NCI-H1048 (cell line): ENCODE results near the gene S100A3.
"Not testable (repeated sequence)": the region's sequence is repeated elsewhere in the genome, so short reads cannot be mapped to it uniquely, and the experiment has no call there.

ENCODE experiments used
- DNase-seq: peaks from one replicate; lab custom pipeline; 2025; lab: John Stamatoyannopoulos, UW

Gene S100A3, protein sequence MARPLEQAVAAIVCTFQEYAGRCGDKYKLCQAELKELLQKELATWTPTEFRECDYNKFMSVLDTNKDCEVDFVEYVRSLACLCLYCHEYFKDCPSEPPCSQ

DNA sequence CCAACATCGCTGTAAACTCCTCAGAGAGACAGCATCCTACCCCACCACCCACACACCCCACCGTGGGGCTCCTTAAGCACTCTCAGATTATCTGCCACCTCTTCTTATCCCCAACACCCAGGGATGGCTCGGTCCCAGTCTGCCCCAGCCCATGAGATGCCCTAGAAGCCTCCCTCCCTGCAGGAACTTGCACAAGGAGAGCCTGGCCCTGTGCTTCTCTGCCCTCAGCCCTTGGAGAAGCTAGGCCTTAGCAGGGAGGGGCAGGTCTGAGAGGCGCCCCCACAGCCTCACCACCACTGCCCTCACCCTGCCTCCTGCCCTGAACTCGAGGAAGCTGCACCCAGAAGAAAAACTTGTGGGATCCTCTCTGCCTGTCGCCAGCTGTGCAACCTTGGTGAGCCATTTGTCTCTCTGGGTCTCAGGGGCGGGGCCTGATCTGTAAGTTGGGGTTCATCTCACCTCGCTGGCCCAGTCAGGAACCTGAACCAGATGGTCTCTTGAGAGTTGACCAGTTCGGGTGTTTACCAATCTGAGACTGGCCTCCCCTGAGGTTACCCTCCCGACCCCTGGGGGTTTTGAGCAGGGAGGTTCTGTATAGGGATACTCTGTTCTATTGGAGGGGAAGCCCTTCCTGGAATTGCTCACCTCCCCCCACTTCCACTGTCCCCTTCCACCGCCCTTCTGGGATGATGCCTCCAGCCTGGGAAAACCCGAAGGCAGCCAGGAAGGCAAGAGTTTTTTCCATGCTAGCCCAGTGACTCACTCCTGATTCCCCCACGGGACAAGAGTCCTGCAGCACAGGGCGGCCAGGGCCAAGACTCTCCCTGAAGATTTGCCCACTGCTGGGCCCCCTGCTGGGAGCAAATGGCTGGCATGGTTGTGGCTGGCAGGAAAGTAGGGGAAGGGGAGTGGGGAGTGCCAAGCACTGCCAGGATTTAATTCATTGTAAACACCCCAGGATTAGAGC is at the start of gene S100A3:
S100A3 (minus strand) TSS at position 537 of the 967 bp plus-strand sequence. CDS start 773 bp downstream, outside the sequence.
- DNase-seq, result no peak

DNA sequence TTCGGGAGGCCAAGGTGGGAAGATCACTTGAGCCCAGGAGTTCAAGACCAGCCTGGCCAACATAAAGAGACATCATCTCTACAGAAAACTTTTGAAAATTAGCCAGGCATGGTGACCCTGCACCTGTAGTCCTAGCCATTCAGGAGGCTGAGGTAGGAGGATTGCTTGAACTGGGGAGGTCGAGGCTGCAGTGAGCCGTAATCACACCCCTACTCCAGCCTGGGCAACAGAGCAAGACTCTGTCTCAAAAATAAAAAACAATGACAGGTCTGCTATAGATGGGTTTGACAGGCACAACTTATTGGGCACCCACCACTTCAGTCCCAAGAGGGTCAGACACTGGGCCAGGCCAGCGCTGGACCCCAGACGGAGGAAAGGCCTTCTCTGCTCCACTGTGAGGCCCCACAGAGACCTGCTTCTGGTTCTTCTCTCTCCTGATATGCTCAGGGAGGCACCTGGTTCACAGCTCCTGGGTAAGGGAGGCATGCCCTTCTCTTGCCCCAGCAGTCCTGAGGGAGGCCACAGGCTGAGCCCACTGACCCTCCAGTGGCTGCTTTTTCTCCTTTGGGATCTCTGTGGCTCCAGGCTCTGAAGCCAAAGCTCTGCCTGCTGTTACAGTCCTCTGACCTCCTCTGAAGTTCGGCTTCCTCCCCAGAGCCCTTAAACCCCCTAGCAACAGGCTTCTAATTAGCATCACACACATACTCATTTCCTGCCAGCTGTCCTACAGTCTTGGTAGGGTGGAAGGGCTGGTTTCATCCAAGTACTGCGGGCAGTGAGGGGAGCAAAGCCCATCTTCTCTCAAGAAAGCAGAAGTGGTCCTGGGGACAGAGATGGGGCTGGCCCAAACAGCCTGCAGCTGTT is 49.5 kb upstream of the S100A3 start:
- no peak for DNase-seq

DNA sequence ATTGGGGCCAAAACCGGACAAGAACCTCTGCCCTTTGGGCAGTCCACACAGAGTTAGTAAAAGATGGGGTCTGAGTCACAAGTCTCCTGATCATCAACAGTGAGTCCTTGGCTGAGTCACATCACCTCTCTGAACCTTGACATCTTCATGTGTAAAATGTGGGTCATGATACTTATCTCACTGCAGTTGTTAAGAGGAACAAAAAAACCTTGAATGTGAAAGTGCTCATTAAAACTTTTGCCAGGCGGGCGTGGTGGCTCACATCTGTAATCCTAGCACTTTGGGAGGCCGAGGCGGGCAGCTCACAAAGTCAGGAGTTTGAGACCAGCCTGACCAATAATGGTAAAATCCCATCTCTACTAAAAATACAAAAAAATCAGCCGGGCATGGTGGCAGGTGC is 48.1 kb upstream of the S100A3 start:
- DNase-seq, result no peak

DNA sequence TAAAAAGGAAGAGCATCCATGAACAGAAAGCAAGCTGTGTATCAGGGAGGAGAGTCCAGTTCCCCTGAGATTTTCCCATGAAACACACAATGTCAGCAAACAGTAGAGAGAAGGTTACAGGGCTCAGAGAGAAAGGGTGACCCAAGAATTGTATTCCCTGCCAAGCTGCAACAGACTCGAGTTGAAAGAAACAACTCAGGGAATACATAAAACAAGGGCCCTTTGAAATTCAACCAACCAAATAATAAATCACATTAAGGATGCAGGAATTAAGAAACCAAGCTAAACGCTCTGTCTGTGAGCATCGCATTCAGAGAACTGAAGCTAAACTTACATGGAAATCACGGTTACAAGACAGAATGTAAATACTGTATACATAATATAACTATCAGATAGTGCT is 43.7 kb upstream of the S100A3 start:
- DNase-seq, result no peak

DNA sequence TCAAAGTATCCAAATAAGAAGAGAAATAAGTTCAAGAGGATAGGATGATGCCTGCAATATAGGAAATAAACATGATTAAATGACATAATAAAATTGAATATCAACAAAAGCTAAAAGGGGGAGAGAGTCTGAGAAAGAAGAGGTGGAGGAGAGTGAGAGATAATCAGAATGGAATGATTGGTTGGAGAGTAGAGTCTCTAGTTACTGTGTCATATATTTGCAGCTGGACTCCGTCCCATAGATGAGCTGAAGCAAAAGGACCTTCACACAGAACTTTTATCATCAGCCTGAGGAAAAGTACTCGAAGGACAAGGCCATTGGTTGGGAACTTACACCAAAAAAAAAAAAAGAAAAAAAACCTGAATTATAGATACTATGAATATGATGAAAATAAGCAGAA is 39.4 kb upstream of the S100A3 start:
- no peak for DNase-seq

DNA sequence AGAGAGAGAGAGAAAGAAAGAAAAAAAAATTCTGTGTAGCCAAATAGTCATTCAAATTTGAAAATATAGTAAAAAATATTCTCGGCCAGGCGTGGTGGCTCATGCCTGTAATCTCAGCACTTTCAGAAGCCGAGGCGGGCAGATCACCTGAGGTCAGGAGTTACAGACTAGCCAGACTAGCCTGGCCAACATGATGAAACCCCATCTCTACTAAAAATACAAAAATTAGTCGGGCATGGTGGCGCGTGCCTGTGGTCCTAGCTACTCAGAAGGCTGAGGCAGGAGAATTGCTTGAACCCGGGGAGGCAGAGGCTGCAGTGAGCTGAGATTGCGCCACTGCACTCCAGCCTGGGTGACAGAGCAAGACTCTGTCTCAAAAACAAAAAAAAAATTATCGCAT is 39.0 kb upstream of the S100A3 start:
- DNase-seq, result not testable (repeated sequence)

DNA sequence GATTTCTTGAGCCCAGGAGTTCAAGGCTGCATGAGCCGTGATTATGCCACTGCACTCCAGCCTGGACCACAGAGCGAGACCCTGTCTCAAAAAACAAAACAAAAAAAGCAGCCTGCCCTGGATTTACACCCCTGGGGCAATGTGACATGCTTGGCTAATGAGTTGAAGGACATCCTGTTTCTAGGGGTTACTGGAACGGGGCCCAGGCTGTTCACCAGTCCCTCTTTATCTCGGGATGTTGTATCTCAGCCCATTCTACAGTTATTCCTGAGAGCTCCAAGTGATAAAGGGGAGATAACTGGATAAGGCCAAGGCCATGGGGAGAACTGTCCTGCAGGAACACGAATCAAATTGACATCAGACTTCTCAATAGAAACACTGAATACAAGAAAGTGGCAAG is 38.3 kb upstream of the S100A3 start:
- DNase-seq, result no peak

DNA sequence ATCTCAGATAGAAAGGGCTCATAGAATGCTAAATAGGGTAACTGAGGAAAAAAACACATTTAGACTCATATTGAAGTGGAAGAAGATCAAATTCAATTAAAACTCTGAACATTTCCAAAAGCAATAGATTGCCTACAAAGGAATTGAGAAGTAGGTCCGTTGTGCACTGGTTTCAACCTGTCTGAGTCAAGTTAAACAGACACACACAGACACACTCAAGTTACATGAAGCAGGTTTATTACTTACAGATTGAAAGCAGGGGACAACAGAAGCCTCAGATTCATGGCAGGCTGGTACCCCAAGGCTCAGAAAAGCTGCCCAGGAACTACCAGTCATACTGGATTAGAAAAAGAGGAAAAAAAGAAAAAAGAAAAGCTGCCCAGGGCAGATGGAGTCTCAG is 37.3 kb upstream of the S100A3 start:
- DNase-seq, result no peak

DNA sequence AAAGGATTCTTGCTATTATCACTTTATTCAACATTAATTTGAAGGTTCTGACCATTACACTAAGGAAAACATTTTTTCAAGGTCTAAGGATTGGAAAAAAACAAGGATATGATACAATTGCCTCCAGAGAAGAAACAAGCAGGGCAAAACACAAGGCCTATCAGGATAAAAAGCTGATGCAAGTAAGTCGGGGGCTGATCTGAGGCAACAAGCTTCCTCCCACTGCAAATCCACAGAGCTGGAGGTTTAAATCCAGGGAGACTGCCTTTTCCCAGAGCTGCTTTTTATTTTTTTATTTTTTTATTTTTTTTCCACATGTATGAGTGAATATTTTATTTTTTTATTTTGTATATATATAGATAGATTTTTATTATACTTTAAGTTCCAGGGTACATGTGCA is 35.9 kb upstream of the S100A3 start:
- no peak for DNase-seq

DNA sequence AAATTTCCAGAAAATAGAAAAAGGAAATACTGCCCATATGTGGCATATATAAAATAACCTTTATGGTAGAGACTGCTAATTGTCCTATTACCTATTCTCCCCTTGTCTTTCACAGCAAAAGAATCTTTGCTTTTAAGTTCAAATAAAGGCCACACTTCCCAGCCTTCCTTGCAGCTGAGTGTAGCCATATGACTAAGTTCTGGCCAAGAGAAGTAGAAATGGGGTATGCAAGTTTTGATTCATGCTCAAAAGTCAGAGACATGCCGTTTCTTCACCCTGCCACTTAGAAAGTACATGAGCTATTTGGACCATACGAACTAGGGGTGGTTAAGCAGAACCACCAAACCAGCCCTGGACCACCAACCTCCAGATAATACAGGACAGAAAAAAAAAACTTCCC is 34.9 kb upstream of the S100A3 start:
- DNase-seq, result no peak

DNA sequence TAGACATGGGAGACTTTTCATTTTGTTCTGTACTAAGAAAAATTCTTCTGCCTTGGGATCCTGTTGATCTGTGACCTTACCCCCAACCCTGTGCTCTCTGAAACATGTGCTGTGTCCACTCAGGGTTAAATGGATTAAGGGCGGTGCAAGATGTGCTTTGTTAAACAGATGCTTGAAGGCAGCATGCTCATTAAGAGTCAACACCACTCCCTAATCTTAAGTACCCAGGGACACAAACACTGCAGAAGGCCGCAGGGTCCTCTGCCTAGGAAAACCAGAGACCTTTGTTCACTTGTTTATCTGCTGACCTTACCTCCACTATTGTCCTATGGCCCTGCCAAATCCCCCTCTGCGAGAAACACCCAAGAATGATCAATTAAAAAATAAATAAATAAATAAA is 34.5 kb upstream of the S100A3 start:
- DNase-seq, result not testable (repeated sequence)

DNA sequence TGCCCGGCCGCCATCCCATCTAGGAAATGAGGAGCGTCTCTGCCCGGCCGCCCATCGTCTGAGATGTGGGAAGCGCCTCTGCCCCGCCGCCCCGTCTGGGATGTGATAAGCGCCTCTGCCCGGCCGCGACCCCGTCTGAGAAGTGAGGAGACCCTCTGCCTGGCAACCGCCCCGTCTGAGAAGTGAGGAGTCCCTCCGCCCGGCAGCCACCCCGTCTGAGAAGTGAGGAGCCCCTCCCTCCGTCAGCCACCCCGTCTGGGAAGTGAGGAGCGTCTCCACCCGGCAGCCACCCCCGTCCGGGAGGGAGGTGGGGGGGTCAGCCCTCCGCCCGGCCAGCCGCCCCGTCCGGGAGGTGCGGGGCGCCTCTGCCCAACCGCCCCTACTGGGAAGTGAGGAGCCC is 33.8 kb upstream of the S100A3 start:
- not testable (repeated sequence) for DNase-seq

DNA sequence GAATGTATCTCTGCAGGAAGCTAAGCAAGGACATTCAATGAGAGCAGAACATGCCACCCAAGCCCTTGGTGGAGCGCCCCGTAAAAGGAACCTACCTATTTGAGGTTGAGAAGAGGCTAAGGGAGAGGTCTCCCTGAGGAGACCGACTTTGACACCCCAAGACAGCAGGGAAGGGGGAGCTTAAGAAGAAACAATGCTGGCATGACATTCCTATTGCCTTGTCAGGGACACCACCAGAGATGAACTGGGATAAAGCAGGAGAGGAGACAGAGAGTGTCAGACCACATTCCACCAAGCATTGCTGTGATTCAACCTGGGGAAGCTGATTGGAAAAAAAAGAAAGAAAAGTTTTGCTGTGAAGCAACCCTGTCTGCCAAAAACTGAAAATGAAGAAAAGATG is 29.9 kb upstream of the S100A3 start:
- no peak for DNase-seq

DNA sequence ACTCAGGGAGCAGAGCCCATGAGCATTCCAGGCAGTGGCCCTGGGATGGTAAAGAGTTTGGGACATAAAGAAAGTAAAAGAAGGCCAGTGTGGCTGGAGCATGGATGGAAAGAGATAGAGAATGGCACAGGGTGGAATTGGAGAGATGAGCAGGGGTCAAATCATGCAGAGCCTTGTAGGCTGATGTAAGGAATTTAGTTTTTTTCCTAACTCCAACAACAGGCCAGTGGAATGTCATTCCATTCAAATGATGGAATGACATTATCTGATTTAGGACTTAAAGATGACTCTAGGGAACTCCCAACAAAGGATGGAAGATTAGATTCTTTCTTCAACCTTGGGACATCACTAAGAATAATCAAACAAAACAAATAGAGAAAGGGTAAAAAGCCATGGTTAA is 29.4 kb upstream of the S100A3 start:
- DNase-seq, result no peak

DNA sequence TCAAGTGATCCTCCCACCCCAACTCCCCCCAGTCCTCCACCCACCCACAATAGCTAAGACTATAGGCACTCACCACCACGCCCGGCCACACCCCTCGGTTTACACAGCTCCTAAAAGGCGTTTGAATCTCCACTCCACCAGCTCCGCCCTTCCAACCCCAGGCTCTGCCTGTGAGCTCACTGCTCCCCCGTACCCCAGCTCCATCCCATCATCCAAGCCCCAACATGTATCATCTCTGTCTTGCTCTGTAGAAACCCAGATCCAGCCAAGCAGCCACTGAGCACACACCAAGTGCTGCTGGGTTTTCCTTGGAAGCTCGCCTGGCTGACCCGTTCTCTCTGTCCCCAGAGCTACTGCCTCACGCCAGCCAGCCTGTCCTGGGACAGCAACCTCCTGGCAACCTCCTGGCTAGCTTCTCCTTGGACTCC is 28.6 kb upstream of the S100A3 start:
- DNase-seq, result no peak

DNA sequence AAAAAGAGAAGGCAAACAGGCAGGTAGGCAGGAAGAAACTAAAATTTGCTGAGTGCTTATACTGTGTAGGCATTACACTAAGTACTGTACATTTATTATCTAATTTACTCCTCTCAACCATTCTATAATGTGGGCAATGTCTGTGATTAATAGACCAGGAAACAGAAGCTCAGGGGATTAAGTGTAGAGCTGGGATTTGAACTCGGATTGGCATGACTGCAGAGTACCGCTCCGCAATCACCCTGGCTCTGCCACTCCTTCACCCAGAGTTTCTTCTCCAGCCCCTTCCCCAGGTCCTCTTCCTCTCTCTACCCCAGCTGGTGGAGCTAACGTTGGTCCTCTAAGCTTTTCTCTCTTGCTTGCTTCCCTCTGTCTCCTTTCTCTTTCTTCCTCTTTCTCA is 28.1 kb upstream of the S100A3 start:
- DNase-seq, result no peak

DNA sequence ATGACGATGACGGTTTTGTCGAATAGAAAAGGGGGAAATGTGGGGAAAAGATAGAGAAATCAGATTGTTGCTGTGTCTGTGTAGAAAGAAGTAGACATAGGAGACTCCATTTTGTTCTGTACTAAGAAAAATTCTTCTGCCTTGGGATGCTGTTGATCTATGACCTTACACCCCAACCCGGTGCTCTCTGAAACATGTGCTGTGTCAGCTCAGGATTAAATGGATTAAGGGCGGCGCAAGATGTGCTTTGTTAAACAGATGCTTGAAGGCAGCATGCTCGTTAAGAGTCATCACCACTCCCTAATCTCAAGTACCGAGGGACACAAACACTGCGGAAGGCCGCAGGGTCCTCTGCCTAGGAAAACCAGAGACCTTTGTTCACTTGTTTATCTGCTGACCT is 26.4 kb upstream of the S100A3 start:
- DNase-seq, result not testable (repeated sequence)

DNA sequence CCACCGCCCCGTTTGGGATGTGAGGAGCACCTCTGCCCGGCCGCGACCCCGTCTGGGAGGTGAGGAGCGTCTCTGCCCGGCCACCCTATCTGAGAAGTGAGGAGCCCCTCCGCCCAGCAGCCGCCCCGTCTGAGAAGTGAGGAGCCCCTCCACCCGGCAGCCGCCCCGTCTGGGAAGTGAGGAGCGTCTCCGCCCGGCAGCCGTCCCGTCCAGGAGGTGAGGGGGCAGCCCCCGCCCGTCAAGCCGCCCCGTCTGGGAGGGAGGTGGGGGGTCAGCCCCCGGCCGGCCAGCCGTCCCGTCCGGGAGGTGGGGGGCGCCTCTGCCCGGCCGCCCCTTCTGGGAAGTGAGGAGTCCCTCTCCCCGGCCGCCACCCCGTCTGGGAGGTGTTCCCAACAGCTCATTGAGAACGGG is 26.0 kb upstream of the S100A3 start:
- DNase-seq, result not testable (repeated sequence)

DNA sequence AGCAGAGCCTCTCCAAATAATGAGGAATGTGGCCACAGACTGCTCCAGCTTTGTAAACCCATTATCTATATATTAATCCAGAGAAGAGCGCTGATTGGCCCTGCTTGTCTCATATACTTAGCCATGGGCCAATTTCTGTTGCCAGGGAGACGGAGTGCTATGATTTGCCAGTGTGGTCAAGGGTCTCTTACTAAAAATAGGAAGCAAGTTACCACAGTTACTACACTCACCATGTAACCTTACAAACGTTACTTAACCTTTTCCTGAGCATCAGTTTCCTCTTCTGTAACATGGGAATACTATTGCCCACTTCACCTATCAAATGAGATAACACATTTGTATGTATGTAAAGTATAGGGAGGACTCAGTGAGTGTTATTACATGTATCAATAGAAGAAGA is 24.3 kb upstream of the S100A3 start:
- no peak for DNase-seq

DNA sequence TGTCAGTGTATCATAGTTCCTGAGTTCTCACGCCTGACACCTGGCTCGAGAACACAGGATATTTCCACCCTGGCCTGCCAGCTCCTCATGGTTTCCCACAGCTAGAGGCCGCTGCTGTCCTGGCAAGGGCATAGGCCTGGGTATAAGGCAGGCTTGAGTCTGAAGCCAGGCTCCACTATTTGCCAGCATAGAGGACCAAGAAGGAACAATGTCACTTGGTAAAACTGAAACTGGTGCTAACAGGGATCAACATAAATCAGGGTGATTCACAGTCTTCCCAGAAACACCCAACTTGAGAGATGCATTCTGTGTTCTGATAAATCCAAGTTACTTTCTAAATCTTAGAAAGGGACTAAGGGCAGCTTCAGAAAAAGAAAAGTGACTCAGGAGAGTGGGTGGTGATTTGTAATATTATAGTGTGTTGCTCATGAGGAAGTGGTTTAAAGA is 23.5 kb upstream of the S100A3 start:
- DNase-seq, result no peak

DNA sequence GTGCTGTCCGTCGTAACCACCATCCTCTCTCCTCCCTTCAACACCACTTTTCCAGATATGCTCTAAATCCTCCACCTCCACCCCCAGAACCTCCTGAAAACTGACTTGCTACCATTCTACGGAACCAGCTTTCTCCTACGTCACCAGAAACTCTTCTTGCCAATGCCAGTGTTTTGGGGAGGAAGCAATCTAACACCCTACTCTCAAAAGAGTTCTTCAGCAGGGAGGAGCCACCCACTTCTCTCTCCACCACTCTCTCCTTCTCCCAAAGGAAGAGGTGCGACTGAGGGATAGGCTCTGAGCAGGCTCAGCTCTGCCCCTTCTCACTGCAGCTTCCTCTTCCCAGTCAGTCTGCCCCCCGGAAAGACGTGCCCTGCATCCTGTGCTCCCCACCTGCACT is 22.6 kb upstream of the S100A3 start:
- DNase-seq, result no peak

DNA sequence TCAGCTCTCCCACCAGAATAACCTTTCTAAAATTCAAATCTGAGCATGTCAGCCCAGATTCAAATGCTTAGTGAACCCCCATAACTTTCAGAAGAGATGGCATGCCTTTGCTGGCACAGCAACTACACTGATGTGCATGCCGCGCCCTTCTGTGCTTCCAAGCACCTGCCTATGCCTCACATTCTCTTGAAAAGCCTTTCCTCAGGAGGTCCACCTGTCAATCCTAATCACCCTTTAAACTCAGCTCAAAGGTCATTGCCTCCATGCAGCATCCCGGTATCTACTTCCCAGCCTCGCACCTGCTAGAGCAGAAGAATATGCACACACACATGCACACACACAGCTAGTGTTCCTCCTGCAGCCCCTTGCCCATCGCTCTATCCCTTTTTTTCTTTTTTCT is 21.8 kb upstream of the S100A3 start:
- no peak for DNase-seq

DNA sequence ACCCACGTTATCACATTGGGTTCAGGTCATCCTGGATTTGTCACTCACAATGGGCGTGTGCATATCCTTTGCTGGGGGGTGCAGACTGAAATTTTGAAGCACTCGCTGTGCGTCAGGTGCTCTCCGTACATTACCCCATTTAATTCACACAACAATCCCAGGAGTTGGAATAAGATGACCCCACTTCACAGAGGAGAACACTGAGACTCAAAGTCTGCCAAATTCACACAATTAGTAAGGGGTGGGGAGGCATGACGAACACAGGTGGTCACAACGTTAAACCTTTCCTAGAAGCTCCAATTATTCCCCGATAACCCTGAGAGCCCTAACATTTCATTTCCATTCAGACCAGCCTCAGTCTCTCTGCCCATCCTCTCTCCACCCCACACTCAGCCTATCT is 20.4 kb upstream of the S100A3 start:
- no peak for DNase-seq
